Measurements from ENCODE around the gene DUSP5.
A peak's percentile ranks its signal among the peaks of the same experiment; 100 is the strongest.

Gene DUSP5

GRCh38 chr10:110483633-110484032, 14.1 kb upstream of the DUSP5 start:
- DNase-seq, result no peak

GRCh38 chr10:110485541-110485940, 12.2 kb upstream of the DUSP5 start:
- DNase-seq, result no peak

- DNase-seq, result no peak
These were observed 10.9 kb upstream of the DUSP5 start for GRCh38 chr10:110486680-110487410.

- no peak for DNase-seq
These were observed 10.0 kb upstream of the DUSP5 start for GRCh38 chr10:110487411-110488331.

GRCh38 chr10:110488332-110488681, 9.4 kb upstream of the DUSP5 start:
- DNase-seq, result no peak

- no peak for DNase-seq
These were observed 8.8 kb upstream of the DUSP5 start for GRCh38 chr10:110488940-110489339.

GRCh38 chr10:110490640-110491039, 7.1 kb upstream of the DUSP5 start:
- DNase-seq, result no peak

GRCh38 chr10:110491346-110491745, 6.4 kb upstream of the DUSP5 start:
- DNase-seq, result no peak

GRCh38 chr10:110492069-110492822, 5.5 kb upstream of the DUSP5 start:
- no peak for DNase-seq

GRCh38 chr10:110493832-110494426, 3.8 kb upstream of the DUSP5 start:
- no peak for DNase-seq

GRCh38 chr10:110494532-110494931, 3.2 kb upstream of the DUSP5 start:
- no peak for DNase-seq

GRCh38 chr10:110495731-110496552, 1.8 kb upstream of the DUSP5 start:
- peak; percentile 62 for DNase-seq

GRCh38 chr10:110496553-110497437, 912 bp upstream of the DUSP5 start:
- DNase-seq, result no peak

- peak; percentile 56 for DNase-seq
These were observed 627 bp downstream of the DUSP5 start for GRCh38 chr10:110498087-110498981.

- DNase-seq, result no peak
These were observed 1.5 kb downstream of the DUSP5 start for GRCh38 chr10:110498982-110499795.

GRCh38 chr10:110499796-110500514, 2.2 kb downstream of the DUSP5 start:
- no peak for DNase-seq

GRCh38 chr10:110500515-110500905, 2.8 kb downstream of the DUSP5 start:
- no peak for DNase-seq

Data from stimulated activated CD4-positive, alpha-beta T cell treated with anti-CD3 and anti-CD28 coated beads, Interleukin-12 subunit alpha, Interleukin-12 subunit beta, amount 100 ng/mL, for 4 hours (primary cell).